ENCODE data around the gene ADRM1.

ADRM1 gene

DNA sequence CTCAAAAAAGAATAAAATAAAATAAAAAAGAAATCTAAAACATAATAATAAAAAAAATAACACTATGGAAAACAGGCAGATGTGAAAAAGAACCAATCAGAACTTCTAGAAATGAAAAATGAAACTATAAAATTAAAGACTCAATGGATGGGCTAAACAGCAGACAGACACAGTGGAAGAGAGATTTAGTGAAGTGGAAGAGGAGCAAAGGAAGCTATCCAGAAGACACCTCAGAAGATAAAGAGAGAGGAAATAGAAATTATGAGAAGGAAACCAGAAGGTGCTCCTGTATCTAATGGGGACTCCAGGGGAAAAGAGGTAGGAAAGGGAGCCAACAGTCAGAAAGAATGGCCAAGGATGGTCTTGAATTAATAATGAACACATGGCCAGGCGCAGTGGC, 45.8 kb downstream of the ADRM1 start:
- no peaks in the 10 kb centered on the region for H3K4me1 Mint-ChIP-seq (ENCODE audit: low read depth)
- no peak overlapping the region for H3K4me3 Mint-ChIP-seq
- peaks cover 10% of the 10 kb centered on the region for H3K9me3 Mint-ChIP-seq
- H3K27ac Mint-ChIP-seq, result no peak overlapping the region
- H3K27me3 Mint-ChIP-seq, result no peaks in the 10 kb centered on the region
- intact Hi-C loops (cut with micrococcal nuclease), result no loop called here
- H3K36me3 Mint-ChIP-seq (ENCODE audit: low read depth), result no peaks in the 10 kb centered on the region

DNA sequence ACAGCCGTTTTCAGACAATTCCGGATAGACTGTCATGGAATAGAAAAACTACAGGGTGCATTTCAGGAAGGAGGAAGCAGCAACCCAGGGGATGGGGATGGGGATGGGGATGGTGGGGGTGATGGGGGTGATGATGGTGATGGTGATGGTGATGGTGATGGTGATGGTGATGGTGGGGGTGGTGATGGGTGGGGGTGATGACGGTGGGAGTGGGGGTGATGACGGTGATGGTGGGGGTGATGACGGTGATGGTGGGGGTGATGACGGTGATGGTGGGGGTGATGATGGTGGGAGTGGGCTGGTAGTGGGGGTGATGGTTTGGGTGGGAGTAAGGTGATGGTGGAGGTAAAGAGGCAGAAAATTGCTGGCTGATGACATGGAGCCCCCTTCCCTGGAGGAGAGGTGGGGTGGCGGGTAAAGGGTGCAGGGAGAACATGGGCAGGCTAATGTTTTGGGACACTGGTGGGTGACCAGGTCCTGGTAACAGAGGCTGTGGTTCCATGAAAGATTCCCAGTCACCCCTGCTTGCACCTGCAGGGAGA, 46.8 kb downstream of the ADRM1 start:
- no peaks in the 10 kb centered on the region for H3K4me1 Mint-ChIP-seq (ENCODE audit: low read depth)
- intact Hi-C loops (cut with micrococcal nuclease), result no loop called here
- no peaks in the 10 kb centered on the region for H3K36me3 Mint-ChIP-seq (ENCODE audit: low read depth)
- H3K27me3 Mint-ChIP-seq, result no peaks in the 10 kb centered on the region
- H3K4me3 Mint-ChIP-seq, result no peak overlapping the region
- no peak overlapping the region for H3K27ac Mint-ChIP-seq
- peaks cover 10% of the 10 kb centered on the region for H3K9me3 Mint-ChIP-seq

DNA sequence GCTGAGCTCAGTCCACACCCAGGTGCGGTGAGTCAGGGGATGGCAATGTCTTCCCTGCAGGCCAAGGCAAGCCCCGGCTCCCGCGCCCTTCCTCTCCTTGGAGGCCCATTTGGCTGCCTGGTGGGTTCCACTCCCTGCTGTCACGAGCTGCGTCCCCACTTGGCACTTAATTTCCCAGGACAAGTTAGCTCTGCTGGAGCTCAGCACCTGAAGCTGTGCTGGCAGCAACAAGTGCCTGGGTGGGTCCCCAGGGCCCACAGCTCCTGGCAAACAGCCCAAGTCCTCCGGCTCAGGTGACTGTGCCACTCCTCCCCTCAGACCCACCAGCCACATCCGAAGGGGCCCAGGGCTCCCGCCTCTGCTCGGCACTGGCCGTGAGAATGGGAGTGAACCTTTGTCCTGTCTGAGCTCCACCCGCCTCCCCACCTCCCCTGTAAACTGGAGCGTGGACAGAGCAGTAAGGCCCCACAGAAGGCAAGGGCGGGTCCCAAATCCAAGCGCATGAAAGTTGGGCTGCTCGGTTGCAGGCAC, 47.4 kb downstream of the ADRM1 start:
- no peak overlapping the region for H3K4me3 Mint-ChIP-seq
- H3K27ac Mint-ChIP-seq, result no peak overlapping the region
- H3K4me1 Mint-ChIP-seq (ENCODE audit: low read depth), result no peaks in the 10 kb centered on the region
- peaks cover 10% of the 10 kb centered on the region for H3K9me3 Mint-ChIP-seq
- intact Hi-C loops (cut with micrococcal nuclease), result no loop called here
- H3K27me3 Mint-ChIP-seq, result no peaks in the 10 kb centered on the region
- no peaks in the 10 kb centered on the region for H3K36me3 Mint-ChIP-seq (ENCODE audit: low read depth)

DNA sequence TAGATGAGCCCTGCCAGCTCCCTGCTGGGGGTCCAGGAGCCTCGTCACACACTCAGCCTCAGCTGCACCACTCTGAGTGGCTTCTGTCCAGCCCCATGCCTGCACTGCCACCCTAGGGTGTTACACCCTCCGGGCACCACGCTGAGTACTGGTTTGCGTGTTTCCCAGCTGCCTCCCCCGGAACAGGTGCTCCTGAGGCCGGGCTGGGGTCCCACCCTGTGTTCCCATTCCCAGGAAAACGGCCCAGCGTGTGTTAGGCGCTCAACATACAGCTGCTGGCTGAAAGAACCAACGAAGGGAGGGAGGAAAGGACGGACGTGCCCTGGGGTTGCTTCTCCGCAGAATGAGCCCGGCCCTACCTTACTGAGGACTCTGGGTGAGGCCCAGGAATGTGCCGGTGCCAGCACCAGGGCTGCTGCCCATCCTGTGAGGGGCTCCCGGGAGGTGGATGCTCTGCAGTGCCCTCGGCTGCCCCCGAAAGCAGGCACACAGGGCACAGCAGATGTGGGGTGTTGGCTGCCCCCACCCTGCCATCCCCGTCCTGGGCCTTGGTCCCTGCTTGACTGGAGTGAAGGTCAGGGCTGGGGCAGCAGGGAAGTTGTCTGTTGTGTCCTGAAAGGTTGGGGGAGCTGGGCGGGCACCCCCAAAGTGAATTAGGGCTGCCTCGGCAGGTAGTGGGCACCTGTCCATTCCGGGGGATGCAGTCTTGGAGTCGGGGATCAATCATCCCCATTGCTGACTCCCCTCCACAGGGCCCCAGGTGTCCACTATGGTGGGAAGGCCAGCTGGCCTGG, 48.0 kb downstream of the ADRM1 start:
- no peaks in the 10 kb centered on the region for H3K36me3 Mint-ChIP-seq (ENCODE audit: low read depth)
- H3K9me3 Mint-ChIP-seq, result peaks cover 10% of the 10 kb centered on the region

DNA sequence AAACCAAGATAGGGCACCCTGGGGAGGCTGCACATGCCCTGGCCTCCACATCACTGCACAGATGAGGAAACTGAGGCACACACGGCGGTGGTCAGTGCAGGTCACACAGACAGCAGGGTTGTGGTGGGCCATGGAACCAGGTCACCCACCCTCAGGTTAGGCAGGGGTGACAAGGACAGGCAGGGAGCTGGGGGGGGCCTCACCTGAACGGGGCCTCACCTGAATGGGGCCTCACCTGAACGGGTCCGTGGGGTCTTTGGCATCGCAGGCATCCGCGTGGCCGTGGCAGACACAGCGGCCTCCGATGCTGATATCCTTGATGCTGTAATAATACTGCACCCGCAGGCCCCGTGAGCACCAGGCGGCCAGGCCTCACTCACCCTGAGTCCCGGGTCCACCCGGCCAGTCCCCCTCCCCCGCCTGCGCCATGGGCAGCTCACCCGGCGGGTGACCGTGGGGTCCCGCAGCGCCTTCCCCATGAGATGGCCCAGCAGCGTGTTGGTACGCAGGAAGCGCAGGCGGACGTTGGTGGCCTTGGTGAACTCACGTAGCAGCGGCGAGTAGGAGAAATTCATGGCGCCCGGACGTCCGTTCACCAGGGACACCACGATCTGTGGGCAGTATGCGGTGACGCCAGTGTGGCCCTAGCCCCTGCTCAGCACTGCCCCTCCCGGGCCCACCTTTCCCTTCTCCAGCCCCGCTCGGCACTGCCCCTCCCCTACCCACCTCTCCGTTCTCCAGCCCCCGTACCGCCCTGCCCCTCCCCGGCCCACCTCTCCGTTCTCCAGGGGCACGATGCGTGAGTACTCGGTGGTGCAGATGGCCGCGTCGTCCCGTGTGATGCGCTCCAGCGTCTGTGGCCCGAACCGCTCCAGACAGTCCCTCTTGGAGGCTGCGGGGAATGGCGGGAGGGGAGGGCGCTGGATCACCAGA, 48.9 kb downstream of the ADRM1 start:
- H3K36me3 Mint-ChIP-seq (ENCODE audit: low read depth), result no peaks in the 10 kb centered on the region
- H3K9me3 Mint-ChIP-seq, result peaks cover 10% of the 10 kb centered on the region
- intact Hi-C loops (cut with micrococcal nuclease), result no loop called here
- no peak overlapping the region for H3K4me3 Mint-ChIP-seq
- peaks cover 9% of the 10 kb centered on the region for H3K27me3 Mint-ChIP-seq
- no peaks in the 10 kb centered on the region for H3K4me1 Mint-ChIP-seq (ENCODE audit: low read depth)
- H3K27ac Mint-ChIP-seq, result no peak overlapping the region

More for the DNA sequence above, 48.0 kb downstream of the ADRM1 start:
- peaks cover under 1% of the 10 kb centered on the region for H3K27me3 Mint-ChIP-seq
- H3K4me1 Mint-ChIP-seq (ENCODE audit: low read depth), result no peaks in the 10 kb centered on the region
- H3K4me3 Mint-ChIP-seq, result no peak overlapping the region
- intact Hi-C loops (cut with micrococcal nuclease), result no loop called here
- H3K27ac Mint-ChIP-seq, result no peak overlapping the region

DNA sequence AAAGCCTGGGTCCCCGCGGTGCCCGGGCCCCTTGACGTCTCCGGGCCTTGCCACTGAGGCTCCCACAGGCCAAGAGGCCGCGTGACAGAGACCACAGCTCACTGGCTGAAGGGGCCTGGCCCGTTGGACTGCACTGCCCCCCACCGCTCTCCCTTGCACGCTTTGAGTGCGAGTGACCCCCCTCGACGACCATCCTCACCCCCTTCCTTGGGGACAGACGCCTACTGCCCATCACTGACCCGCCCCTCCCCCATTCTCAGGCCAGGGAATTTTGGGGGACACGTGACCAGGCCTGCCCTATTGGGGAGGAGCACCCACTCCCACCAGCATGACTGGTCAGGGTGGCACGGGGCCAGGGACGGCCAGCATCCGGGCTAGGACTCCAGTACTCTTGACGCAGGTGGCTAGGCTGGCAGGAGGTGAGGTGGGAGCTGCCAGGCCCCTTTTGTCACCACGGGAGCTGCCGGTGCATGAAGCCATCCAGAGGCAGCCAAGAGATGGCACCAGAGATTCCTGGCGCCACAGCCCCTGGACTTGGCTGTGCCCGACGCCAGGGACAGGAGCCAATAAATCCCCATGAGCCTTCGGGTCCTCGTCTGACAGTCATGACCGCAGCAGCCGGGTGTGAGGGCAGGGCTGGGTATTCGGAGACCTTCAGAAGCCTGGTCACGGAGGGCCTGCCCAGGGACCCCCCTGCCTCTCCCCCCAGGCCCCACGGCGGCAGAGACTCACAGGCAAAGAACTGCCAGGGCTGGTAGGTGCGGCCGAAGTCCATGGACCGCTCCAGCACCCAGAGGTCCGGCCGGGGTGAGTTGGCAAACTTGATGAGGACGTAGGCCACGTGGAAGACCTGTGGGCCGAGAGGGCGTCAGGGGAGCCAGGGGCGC, 49.8 kb downstream of the ADRM1 start:
- H3K9me3 Mint-ChIP-seq, result peaks cover 10% of the 10 kb centered on the region
- H3K27ac Mint-ChIP-seq, result no peak overlapping the region
- peaks cover 18% of the 10 kb centered on the region for H3K27me3 Mint-ChIP-seq
- intact Hi-C loops (cut with micrococcal nuclease), result no loop called here
- H3K36me3 Mint-ChIP-seq (ENCODE audit: low read depth), result no peaks in the 10 kb centered on the region
- no peaks in the 10 kb centered on the region for H3K4me1 Mint-ChIP-seq (ENCODE audit: low read depth)
- no peak overlapping the region for H3K4me3 Mint-ChIP-seq

DNA sequence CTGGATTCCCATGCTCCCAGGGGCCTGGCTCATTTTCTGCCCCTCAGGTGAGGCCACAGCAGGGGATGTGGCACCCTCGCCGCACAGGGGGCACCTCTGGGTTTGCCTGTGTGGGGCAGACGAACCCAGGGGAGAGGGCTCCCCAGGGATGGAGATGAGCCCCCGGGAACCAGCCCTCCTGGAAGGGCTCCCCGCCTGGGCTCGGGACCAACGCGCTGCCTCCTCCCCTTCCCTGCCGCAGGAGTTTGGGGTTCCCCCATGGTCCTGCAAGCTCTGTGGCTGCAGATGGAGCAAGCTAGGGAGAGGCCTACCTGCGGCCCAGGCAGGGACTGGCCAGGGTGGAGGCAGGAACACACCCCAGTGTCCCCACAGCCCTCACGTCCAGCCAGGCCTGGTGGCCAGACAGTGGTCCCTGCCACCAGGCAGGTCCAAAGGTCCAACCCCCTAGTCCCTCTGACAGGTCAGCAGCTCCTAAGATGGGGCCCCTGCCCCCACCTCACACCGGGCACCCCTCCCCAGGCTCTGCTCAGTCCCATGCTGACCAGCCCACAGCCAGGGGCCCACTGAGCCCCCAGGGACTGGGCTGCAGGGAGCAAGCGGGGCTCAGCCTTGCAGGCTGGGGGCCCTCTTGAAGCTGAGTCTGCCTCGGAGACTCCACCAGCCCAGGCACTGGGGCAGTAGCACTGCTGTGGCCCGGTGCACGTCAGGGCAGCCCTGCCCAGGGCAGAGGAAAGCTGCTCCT, 50.7 kb downstream of the ADRM1 start:
- peaks cover 23% of the 10 kb centered on the region for H3K27me3 Mint-ChIP-seq
- no peaks in the 10 kb centered on the region for H3K4me1 Mint-ChIP-seq (ENCODE audit: low read depth)
- intact Hi-C loops (cut with micrococcal nuclease), result no loop called here
- peaks cover 6% of the 10 kb centered on the region for H3K9me3 Mint-ChIP-seq
- no peak overlapping the region for H3K4me3 Mint-ChIP-seq
- no peaks in the 10 kb centered on the region for H3K36me3 Mint-ChIP-seq (ENCODE audit: low read depth)
- H3K27ac Mint-ChIP-seq, result no peak overlapping the region

DNA sequence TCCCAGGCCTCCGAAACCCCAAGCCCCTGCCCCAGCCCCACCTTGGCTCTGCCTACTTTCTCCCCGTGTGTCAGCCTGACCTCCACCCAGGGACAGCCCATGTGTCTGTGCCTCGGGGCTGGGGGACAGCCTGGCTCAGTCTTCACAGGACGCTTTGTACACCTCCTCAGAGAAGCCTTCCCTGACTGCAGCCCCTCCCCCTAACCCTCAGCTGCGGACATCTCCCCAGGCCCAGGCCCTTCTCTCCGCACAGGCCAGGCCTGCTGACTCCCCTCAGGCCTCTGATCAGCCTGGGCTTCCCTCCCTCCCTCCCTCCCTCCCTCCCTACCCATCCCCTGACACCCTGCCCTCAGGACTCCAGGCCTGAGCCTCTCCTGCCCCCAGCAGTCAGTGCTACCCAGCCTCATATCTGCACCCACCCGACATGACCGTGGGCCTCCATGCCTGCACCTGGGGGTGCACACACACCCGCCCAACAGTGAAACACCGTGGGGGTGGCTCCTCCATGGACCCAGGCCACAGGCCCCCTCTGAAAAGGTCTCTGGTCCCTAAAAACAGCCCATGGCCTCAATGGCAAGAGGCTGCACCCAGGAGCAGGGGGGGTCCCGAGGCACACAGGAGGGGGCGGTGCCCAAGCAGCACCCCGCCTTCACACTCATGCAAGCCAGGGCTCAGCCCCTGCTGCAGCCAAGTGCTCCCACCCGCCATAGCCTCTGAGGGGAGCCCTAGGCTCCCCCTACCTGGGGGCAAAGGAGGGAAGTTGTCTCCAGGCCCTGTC, 51.4 kb downstream of the ADRM1 start:
- H3K27ac Mint-ChIP-seq, result no peak overlapping the region
- no peaks in the 10 kb centered on the region for H3K36me3 Mint-ChIP-seq (ENCODE audit: low read depth)
- no peaks in the 10 kb centered on the region for H3K9me3 Mint-ChIP-seq
- H3K4me1 Mint-ChIP-seq (ENCODE audit: low read depth), result no peaks in the 10 kb centered on the region
- H3K4me3 Mint-ChIP-seq, result no peak overlapping the region
- peaks cover 27% of the 10 kb centered on the region for H3K27me3 Mint-ChIP-seq
- intact Hi-C loops (cut with micrococcal nuclease), result no loop called here

DNA sequence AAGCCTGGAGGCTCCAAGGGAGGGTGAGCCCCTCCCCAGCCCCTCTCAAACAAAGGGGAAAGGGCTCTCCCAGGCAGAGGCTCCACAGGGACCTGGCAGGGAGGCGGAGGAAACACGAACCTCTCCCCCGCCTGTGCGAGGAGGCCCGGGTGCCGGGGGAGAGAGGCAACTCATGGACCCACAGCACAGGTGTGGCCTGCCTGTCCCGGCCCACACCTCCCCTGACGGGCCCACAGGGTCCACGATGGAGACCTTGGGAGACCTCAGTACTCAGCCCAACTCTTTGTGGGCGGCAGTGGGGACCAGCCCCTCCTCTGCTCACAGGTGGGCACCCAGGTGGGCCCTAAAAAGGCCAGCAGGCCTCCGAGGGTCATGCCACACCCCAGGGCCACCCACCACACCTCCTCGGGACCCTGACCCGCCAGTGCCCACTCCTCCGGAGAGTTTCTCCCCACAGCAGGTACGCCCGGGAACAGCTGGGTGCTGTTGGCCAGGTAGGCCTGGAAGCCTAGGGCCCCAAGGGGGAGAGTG, 52.1 kb downstream of the ADRM1 start:
- no peaks in the 10 kb centered on the region for H3K4me1 Mint-ChIP-seq (ENCODE audit: low read depth)
- peaks cover 27% of the 10 kb centered on the region for H3K27me3 Mint-ChIP-seq
- intact Hi-C loops (cut with micrococcal nuclease), result no loop called here
- no peaks in the 10 kb centered on the region for H3K9me3 Mint-ChIP-seq
- H3K4me3 Mint-ChIP-seq, result no peak overlapping the region
- no peak overlapping the region for H3K27ac Mint-ChIP-seq
- no peaks in the 10 kb centered on the region for H3K36me3 Mint-ChIP-seq (ENCODE audit: low read depth)

DNA sequence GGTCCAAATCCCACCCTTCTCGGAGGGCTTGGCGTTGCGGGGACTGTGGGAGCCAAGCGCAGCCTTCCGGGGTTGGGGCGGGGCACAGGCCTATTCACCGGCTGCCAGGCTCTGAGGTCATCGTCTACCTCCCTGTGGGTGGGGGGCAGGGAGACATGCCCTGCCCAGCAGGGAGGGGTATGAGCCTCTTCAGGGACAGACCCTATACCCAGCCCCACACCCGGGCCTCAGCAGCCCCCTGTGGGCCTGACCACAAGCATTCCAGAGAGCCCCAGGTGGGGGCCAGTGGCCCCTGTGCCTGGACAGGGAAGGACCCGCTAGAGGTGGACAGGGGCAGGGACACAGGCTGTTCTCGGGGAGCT, 52.7 kb downstream of the ADRM1 start:
- intact Hi-C loops (cut with micrococcal nuclease), result no loop called here
- Mint-ChIP-seq H3K36me3 (ENCODE audit: low read depth) (no peaks in the 10 kb centered on the region), H3K4me3 (no peak overlapping the region), H3K27ac (no peak overlapping the region), H3K4me1 (ENCODE audit: low read depth) (no peaks in the 10 kb centered on the region), H3K9me3 (no peaks in the 10 kb centered on the region), H3K27me3 (peaks cover 27% of the 10 kb centered on the region)

DNA sequence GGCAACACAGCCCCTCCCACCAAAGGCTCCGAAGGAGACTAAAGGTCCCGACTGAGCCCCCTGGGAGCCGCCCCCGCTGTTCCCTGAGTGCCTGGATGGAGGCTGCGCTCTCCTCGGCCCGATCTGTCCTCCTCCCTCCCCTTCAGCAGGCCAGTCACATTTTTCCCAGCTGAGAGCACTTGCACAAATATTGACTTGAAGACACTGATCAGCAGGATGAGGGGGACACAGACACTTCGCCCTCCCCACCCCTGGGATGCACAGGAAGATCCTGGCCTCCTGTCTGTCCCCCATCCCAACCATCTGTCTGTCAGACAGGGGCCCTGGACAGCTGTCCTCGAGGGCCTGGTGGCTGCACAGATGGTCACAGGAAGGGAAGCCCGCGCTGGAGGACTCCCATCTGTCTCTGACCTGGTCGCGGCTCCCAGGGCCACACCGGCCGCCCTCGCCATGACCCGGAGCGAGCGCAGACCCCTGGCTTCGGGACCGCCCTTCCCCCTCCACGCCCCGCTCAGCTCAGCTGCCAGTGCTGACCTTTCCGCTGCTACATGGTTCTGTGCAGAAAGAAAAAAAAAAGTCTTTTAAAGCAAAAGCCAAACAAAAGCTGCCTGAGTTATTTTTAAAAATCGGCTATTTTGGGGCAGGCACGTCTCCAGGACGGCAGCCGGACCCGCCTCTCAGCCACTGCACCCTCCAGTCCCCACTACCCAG, 53.2 kb downstream of the ADRM1 start:
- H3K4me3 Mint-ChIP-seq, result no peak overlapping the region
- H3K4me1 Mint-ChIP-seq (ENCODE audit: low read depth), result no peaks in the 10 kb centered on the region
- intact Hi-C loops (cut with micrococcal nuclease), result no loop called here
- no peaks in the 10 kb centered on the region for H3K36me3 Mint-ChIP-seq (ENCODE audit: low read depth)
- H3K27me3 Mint-ChIP-seq, result peaks cover 28% of the 10 kb centered on the region
- no peak overlapping the region for H3K27ac Mint-ChIP-seq
- H3K9me3 Mint-ChIP-seq, result no peaks in the 10 kb centered on the region
